GM23338 (cell line): ENCODE results near the gene OLIG1. TPM values are rescaled to one million over a fixed set of nuclear protein-coding genes. Genes with fewer than 3 reads are reported as not detected.

ENCODE experiments used
- ATAC-seq: fragments of 200-7000 bp; cut with Tn5 transposase; 3 replicates; pipeline ENCODE4 v1.9.1; 2020
- DNase-seq: peaks from one replicate; pipeline ENCODE4 v3.0.0-alpha.2; 2015; ENCODE audit warnings: low spot score
- H2AFZ ChIP-seq: fragments of 200-600 bp; sonication (generic); 2 replicates; pipeline ENCODE4 v1.8.0; 2016; ENCODE audit warnings: antibody characterized with exemption, mild to moderate bottlenecking, moderate library complexity
- H3F3A ChIP-seq: fragments of 200-600 bp; sonication (generic); replicated peaks from 2 replicates; pipeline ENCODE4 v1.8.0; 2017; ENCODE audit warnings: antibody characterized with exemption, mixed run types, low read depth
- H3K27ac ChIP-seq: fragments of 200-600 bp; sonication (generic); 2 replicates; pipeline ENCODE4 v1.6.1; 2016; ENCODE audit warnings: low read depth
- H3K27me3 ChIP-seq: fragments of 200-600 bp; sonication (generic); 2 replicates; pipeline ENCODE4 v1.8.0; 2016; ENCODE audit warnings: mild to moderate bottlenecking, mixed run types, moderate library complexity; ENCODE audit not compliant: insufficient read depth
- H3K36me3 ChIP-seq: fragments of 200-600 bp; sonication (generic); 2 replicates; pipeline ENCODE4 v1.8.0; 2016; ENCODE audit warnings: mild to moderate bottlenecking; ENCODE audit not compliant: insufficient read depth
- H3K4me1 ChIP-seq: fragments of 200-600 bp; sonication (generic); 2 replicates; pipeline ENCODE4 v1.8.0; 2016; ENCODE audit warnings: mild to moderate bottlenecking, moderate library complexity; ENCODE audit not compliant: insufficient read depth
- H3K4me2 ChIP-seq: fragments of 200-600 bp; sonication (generic); 2 replicates; pipeline ENCODE4 v1.7.1; 2017; ENCODE audit warnings: mixed run types
- H3K4me3 ChIP-seq: fragments of 200-600 bp; sonication (generic); 2 replicates; pipeline ENCODE4 v1.6.1; 2016; ENCODE audit warnings: mixed run types
- H3K79me2 ChIP-seq: fragments of 200-600 bp; sonication (generic); replicated peaks from 2 replicates; pipeline ENCODE4 v1.8.0; 2017; ENCODE audit warnings: mild to moderate bottlenecking; ENCODE audit not compliant: insufficient read depth
- H3K9me2 ChIP-seq: fragments of 200-600 bp; sonication (generic); 2 replicates; pipeline ENCODE4 v1.8.0; 2017; ENCODE audit not compliant: insufficient read depth
- H4K20me1 ChIP-seq: fragments of 200-600 bp; sonication (generic); replicated peaks from 2 replicates; pipeline ENCODE4 v1.8.0; 2017; ENCODE audit warnings: mild to moderate bottlenecking; ENCODE audit not compliant: insufficient read depth
- H3K27ac Mint-ChIP-seq: 2 replicates; pipeline ENCODE4 v1.8.0; 2020; ENCODE audit warnings: inconsistent platforms, mild to moderate bottlenecking, moderate library complexity, mixed read lengths
- H3K27me3 Mint-ChIP-seq: 3 replicates; pipeline ENCODE4 v1.8.0; 2022; ENCODE audit warnings: low read depth, mild to moderate bottlenecking, moderate library complexity, mixed read lengths, inconsistent platforms; ENCODE audit not compliant: insufficient read depth, poor library complexity
- H3K36me3 Mint-ChIP-seq: 3 replicates; pipeline ENCODE4 v1.8.0; 2021; ENCODE audit warnings: low read depth, mild to moderate bottlenecking, inconsistent platforms, moderate library complexity, mixed read lengths
- H3K4me1 Mint-ChIP-seq: 3 replicates; pipeline ENCODE4 v1.8.0; 2020; ENCODE audit warnings: mild to moderate bottlenecking, inconsistent platforms, mixed read lengths
- H3K4me3 Mint-ChIP-seq: 3 replicates; pipeline ENCODE4 v1.8.0; 2021; ENCODE audit warnings: moderate library complexity, mild to moderate bottlenecking, inconsistent platforms, mixed read lengths
- H3K9me3 Mint-ChIP-seq: 3 replicates; pipeline ENCODE4 v1.8.0; 2020; ENCODE audit warnings: moderate library complexity, mild to moderate bottlenecking, inconsistent platforms, mixed read lengths
- CREB1 ChIP-seq: fragments of 250-450 bp; sonication (Bioruptor Pico); IDR thresholded peaks from 2 replicates; pipeline ENCODE4 v1.5.0; 2020; ENCODE audit warnings: low read depth, mild to moderate bottlenecking, moderate library complexity
- STAT1 ChIP-seq: IDR thresholded peaks from one replicate; pipeline ENCODE4 v1.6.1; 2016; ENCODE audit warnings: antibody characterized with exemption; ENCODE audit not compliant: unreplicated experiment
- ZNF114 ChIP-seq: fragments of 250-450 bp; sonication (Bioruptor Pico); IDR thresholded peaks from 2 replicates; pipeline ENCODE4 v1.5.0; 2020; ENCODE audit warnings: mild to moderate bottlenecking, moderate library complexity
- polyA plus RNA-seq: library from polyadenylated mRNA; unstranded; fragments of >200 nt; fragmentation: Nextera tagmentation; extraction: Ambion mirVana; gene quantifications from 2 replicates; pipeline ENCODE4 v1.2.1, GENCODE V29; 2016
- total RNA-seq: library from RNA; depleted of rRNA; stranded (reverse); fragments of >200 nt; shearing (Covaris generic); gene quantifications from 2 replicates; pipeline ENCODE4 v1.2.3, GENCODE V29; 2014
- TF ChIP-seq, protein P1 (sequence below): fragments of 250-450 bp; sonication (Bioruptor Pico); IDR thresholded peaks from 2 replicates; pipeline ENCODE4 v1.5.0; 2020; ENCODE audit warnings: mild to moderate bottlenecking, moderate library complexity
- TF ChIP-seq, protein P2 (sequence below): IDR thresholded peaks from one replicate; pipeline ENCODE4 v1.6.1; 2018; ENCODE audit warnings: antibody characterized with exemption; ENCODE audit not compliant: unreplicated experiment

The OLIG1 gene
- total and polyA plus RNA-seq, 2 experiments from 2014 or later, result 0.14 to 0.81 TPM

DNA sequence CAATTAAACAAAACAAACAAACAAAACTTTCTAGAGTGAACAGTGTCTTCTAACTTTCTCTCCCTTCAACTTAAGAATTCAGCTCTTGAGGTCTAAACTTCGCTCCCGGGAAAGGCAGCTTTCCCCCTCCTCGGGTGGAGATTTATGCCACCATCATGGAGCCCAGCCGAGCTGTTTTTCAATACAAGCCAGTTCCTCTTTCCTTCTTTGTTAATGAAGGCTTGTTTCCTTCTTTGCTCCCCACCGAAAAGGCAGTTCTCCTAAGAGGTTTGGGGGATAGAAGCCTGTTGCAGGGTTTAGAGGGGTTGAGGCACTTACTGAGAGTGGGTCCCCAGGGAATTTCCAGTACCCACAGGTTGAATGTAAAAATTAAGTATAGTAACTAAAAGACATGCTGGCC, 26.5 kb downstream of the OLIG1 start (continued):
- TF ChIP-seq, protein P1, sequence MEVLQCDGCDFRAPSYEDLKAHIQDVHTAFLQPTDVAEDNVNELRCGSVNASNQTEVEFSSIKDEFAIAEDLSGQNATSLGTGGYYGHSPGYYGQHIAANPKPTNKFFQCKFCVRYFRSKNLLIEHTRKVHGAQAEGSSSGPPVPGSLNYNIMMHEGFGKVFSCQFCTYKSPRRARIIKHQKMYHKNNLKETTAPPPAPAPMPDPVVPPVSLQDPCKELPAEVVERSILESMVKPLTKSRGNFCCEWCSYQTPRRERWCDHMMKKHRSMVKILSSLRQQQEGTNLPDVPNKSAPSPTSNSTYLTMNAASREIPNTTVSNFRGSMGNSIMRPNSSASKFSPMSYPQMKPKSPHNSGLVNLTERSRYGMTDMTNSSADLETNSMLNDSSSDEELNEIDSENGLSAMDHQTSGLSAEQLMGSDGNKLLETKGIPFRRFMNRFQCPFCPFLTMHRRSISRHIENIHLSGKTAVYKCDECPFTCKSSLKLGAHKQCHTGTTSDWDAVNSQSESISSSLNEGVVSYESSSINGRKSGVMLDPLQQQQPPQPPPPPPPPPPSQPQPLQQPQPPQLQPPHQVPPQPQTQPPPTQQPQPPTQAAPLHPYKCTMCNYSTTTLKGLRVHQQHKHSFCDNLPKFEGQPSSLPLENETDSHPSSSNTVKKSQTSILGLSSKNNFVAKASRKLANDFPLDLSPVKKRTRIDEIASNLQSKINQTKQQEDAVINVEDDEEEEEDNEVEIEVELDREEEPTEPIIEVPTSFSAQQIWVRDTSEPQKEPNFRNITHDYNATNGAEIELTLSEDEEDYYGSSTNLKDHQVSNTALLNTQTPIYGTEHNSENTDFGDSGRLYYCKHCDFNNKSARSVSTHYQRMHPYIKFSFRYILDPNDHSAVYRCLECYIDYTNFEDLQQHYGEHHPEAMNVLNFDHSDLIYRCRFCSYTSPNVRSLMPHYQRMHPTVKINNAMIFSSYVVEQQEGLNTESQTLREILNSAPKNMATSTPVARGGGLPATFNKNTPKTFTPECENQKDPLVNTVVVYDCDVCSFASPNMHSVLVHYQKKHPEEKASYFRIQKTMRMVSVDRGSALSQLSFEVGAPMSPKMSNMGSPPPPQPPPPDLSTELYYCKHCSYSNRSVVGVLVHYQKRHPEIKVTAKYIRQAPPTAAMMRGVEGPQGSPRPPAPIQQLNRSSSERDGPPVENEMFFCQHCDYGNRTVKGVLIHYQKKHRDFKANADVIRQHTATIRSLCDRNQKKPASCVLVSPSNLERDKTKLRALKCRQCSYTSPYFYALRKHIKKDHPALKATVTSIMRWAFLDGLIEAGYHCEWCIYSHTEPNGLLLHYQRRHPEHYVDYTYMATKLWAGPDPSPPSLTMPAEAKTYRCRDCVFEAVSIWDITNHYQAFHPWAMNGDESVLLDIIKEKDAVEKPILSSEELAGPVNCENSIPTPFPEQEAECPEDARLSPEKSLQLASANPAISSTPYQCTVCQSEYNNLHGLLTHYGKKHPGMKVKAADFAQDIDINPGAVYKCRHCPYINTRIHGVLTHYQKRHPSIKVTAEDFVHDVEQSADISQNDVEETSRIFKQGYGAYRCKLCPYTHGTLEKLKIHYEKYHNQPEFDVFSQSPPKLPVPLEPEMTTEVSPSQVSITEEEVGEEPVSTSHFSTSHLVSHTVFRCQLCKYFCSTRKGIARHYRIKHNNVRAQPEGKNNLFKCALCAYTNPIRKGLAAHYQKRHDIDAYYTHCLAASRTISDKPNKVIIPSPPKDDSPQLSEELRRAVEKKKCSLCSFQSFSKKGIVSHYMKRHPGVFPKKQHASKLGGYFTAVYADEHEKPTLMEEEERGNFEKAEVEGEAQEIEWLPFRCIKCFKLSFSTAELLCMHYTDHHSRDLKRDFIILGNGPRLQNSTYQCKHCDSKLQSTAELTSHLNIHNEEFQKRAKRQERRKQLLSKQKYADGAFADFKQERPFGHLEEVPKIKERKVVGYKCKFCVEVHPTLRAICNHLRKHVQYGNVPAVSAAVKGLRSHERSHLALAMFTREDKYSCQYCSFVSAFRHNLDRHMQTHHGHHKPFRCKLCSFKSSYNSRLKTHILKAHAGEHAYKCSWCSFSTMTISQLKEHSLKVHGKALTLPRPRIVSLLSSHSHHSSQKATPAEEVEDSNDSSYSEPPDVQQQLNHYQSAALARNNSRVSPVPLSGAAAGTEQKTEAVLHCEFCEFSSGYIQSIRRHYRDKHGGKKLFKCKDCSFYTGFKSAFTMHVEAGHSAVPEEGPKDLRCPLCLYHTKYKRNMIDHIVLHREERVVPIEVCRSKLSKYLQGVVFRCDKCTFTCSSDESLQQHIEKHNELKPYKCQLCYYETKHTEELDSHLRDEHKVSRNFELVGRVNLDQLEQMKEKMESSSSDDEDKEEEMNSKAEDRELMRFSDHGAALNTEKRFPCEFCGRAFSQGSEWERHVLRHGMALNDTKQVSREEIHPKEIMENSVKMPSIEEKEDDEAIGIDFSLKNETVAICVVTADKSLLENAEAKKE (CRISPR knock-in tag), result no peak
- TF ChIP-seq, protein P2, sequence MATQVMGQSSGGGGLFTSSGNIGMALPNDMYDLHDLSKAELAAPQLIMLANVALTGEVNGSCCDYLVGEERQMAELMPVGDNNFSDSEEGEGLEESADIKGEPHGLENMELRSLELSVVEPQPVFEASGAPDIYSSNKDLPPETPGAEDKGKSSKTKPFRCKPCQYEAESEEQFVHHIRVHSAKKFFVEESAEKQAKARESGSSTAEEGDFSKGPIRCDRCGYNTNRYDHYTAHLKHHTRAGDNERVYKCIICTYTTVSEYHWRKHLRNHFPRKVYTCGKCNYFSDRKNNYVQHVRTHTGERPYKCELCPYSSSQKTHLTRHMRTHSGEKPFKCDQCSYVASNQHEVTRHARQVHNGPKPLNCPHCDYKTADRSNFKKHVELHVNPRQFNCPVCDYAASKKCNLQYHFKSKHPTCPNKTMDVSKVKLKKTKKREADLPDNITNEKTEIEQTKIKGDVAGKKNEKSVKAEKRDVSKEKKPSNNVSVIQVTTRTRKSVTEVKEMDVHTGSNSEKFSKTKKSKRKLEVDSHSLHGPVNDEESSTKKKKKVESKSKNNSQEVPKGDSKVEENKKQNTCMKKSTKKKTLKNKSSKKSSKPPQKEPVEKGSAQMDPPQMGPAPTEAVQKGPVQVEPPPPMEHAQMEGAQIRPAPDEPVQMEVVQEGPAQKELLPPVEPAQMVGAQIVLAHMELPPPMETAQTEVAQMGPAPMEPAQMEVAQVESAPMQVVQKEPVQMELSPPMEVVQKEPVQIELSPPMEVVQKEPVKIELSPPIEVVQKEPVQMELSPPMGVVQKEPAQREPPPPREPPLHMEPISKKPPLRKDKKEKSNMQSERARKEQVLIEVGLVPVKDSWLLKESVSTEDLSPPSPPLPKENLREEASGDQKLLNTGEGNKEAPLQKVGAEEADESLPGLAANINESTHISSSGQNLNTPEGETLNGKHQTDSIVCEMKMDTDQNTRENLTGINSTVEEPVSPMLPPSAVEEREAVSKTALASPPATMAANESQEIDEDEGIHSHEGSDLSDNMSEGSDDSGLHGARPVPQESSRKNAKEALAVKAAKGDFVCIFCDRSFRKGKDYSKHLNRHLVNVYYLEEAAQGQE, result no peak
- no peak for TF ChIP-seq CREB1 (CRISPR knock-in tag)
- TF ChIP-seq STAT1, result no peak

DNA sequence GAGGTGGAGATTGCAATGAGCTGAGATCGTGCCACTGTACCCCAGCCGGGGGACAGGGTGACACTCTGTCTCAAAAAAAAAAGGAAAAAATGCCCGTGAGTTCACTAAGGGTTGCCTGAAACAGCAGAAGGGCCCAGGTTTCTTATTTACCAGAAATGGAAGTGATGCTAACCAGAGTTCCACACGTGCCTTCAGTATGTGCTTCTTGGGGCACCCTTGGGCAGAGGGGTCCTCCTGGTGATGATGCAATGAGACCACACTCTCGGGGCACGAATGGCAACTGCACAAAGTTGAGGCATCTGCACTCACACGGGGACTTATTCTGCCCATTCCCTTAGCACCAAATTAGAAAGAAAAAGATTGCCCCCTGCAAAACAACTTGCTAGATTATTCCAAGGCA, 29.2 kb downstream of the OLIG1 start:
- Histone ChIP-seq H3F3A (no peaks in the 10 kb centered on the region), H3K27ac (no peak overlapping the region), H3K27me3 (no peaks in the 10 kb centered on the region), H3K36me3 (no peaks in the 10 kb centered on the region), H3K4me1 (peaks cover 23% of the 10 kb centered on the region), H2AFZ (no peak overlapping the region), H3K4me3 (no peak overlapping the region), H3K4me2 (no peak overlapping the region), H3K9me2 (no peaks in the 10 kb centered on the region), H4K20me1 (no peaks in the 10 kb centered on the region), H3K79me2 (no peaks in the 10 kb centered on the region)
- H3K4me1 Mint-ChIP-seq, result peaks cover 28% of the 10 kb centered on the region
- peaks cover 17% of the 10 kb centered on the region for H3K27me3 Mint-ChIP-seq
- peaks cover 10% of the 10 kb centered on the region for H3K9me3 Mint-ChIP-seq
- H3K36me3 Mint-ChIP-seq, result peaks cover 12% of the 10 kb centered on the region; the same call in 2 of the 3 replicates
- ATAC-seq (no peak), DNase-seq (no peak)
- no peak overlapping the region for H3K4me3 Mint-ChIP-seq
- TF ChIP-seq ZNF114 (CRISPR knock-in tag), result no peak
- TF ChIP-seq, protein P2, result no peak
- no peak overlapping the region; the same call in 1 of the 2 replicates for H3K27ac Mint-ChIP-seq
